CD14-positive monocyte (primary cell): ENCODE results near the gene GATD1. TPM values are rescaled to one million over a fixed set of nuclear protein-coding genes. Genes with fewer than 3 reads are reported as not detected.

Source experiments
- DNase-seq, 3 donors: peaks; one replicate each; pipeline ENCODE4 v3.0.0-alpha.2; 2011 to 2022
- H2AFZ ChIP-seq: 2 replicates; pipeline ENCODE4 v1.6.0; 2012; ENCODE audit warnings: mild to moderate bottlenecking, low read depth, low read length, inconsistent platforms; ENCODE audit not compliant: insufficient read depth, poor library complexity, severe bottlenecking
- H3K27ac ChIP-seq, 2 donors: 1 replicate in 1 of 2; 2 replicates in 1 of 2; pipeline ENCODE4 v1.5.1; 2012 to 2013; ENCODE audit warnings: low read length in 2 of 2, control low read depth in 1 of 2, inconsistent platforms in 1 of 2, low read depth in 1 of 2, mild to moderate bottlenecking in 1 of 2
- H3K27me3 ChIP-seq, 2 donors: one replicate each; pipeline versions ENCODE4 v1.6.0 to v1.6.1; 2011 to 2013; ENCODE audit warnings: low read length in 2 of 2; ENCODE audit not compliant: control insufficient read depth in 2 of 2, insufficient read depth in 2 of 2
- H3K36me3 ChIP-seq, 2 donors: replicated peaks in 1 of 2; 1 replicate in 1 of 2; 2 replicates in 1 of 2; pipeline versions ENCODE4 v1.5.1 to v1.6.1; 2012 to 2013; ENCODE audit warnings: low read length in 2 of 2, control low read depth in 1 of 2, inconsistent platforms in 1 of 2, mild to moderate bottlenecking in 1 of 2; ENCODE audit not compliant: insufficient read depth in 2 of 2, control insufficient read depth in 1 of 2
- H3K4me1 ChIP-seq, 2 donors: 1 replicate in 1 of 2; 2 replicates in 1 of 2; pipeline versions ENCODE4 v1.5.1 to v1.6.1; 2012 to 2013; ENCODE audit warnings: low read length in 2 of 2, control low read depth in 1 of 2, inconsistent platforms in 1 of 2, mild to moderate bottlenecking in 1 of 2, moderate library complexity in 1 of 2; ENCODE audit not compliant: insufficient read depth in 2 of 2, control insufficient read depth in 1 of 2
- H3K4me2 ChIP-seq: replicated peaks from 2 replicates; pipeline ENCODE3; 2012; ENCODE audit warnings: low read length, moderate library complexity, mild to moderate bottlenecking; ENCODE audit not compliant: poor library complexity, severe bottlenecking; ENCODE audit errors: extremely low read depth
- H3K4me3 ChIP-seq, 3 experiments: fragments of 200-600 bp in 1 of 3; sonication (generic) in 1 of 3; replicated peaks in 1 of 3; 1 replicate in 2 of 3; 2 replicates in 1 of 3; pipeline ENCODE4 v1.5.1; 2011 to 2013; ENCODE audit warnings: low read length in 3 of 3, mild to moderate bottlenecking in 3 of 3, control low read depth in 2 of 3, low read depth in 2 of 3, inconsistent platforms in 1 of 3, moderate library complexity in 1 of 3
- H3K79me2 ChIP-seq: 2 replicates; pipeline ENCODE4 v1.6.0; 2012; ENCODE audit warnings: mild to moderate bottlenecking, control low read depth, inconsistent platforms, low read length, moderate library complexity; ENCODE audit not compliant: insufficient read depth
- H3K9ac ChIP-seq: 2 replicates; pipeline ENCODE4 v1.6.0; 2017; ENCODE audit warnings: low read length, mild to moderate bottlenecking; ENCODE audit not compliant: insufficient read depth, poor library complexity, severe bottlenecking
- H3K9me3 ChIP-seq, 2 donors: replicated peaks in 1 of 2; 1 replicate in 1 of 2; 2 replicates in 1 of 2; pipeline versions ENCODE4 v1.5.1 to v1.6.1; 2012 to 2013; ENCODE audit warnings: low read length in 2 of 2, control low read depth in 1 of 2; ENCODE audit not compliant: control insufficient read depth in 1 of 2, insufficient read depth in 1 of 2
- H4K20me1 ChIP-seq: 2 replicates; pipeline ENCODE4 v1.6.0; 2012; ENCODE audit warnings: mild to moderate bottlenecking, low read length, control low read depth, moderate library complexity; ENCODE audit not compliant: insufficient read depth
- H3K27ac Mint-ChIP-seq, 7 donors: one replicate each; pipeline ENCODE4 v1.8.0; 2020; ENCODE audit warnings: mild to moderate bottlenecking in 7 of 7, mixed read lengths in 7 of 7, moderate library complexity in 6 of 7, inconsistent platforms in 2 of 7
- H3K27me3 Mint-ChIP-seq, 3 donors: one replicate each; pipeline ENCODE4 v1.8.0; 2021 to 2022; ENCODE audit warnings: low read depth in 3 of 3, mild to moderate bottlenecking in 3 of 3, mixed read lengths in 3 of 3, moderate library complexity in 3 of 3, inconsistent platforms in 1 of 3
- H3K36me3 Mint-ChIP-seq, 2 donors: one replicate each; pipeline ENCODE4 v1.8.0; 2020; ENCODE audit warnings: mixed read lengths in 2 of 2, inconsistent platforms in 1 of 2, mild to moderate bottlenecking in 1 of 2
- H3K4me1 Mint-ChIP-seq: one replicate; pipeline ENCODE4 v1.8.0; 2020; ENCODE audit warnings: mild to moderate bottlenecking, mixed read lengths
- H3K4me3 Mint-ChIP-seq, 2 donors: one replicate each; pipeline ENCODE4 v1.8.0; 2020; ENCODE audit warnings: mild to moderate bottlenecking in 2 of 2, mixed read lengths in 2 of 2, moderate library complexity in 1 of 2
- H3K9me3 Mint-ChIP-seq, 7 donors: one replicate each; pipeline ENCODE4 v1.8.0; 2020 to 2022; ENCODE audit warnings: mixed read lengths in 7 of 7, mild to moderate bottlenecking in 6 of 7, moderate library complexity in 6 of 7, inconsistent platforms in 2 of 7
- CTCF ChIP-seq: fragments of 200-600 bp; IDR thresholded peaks from one replicate; pipeline ENCODE4 v1.8.0; 2022; ENCODE audit warnings: antibody characterized with exemption, mild to moderate bottlenecking
- WGBS: methylation state at CpG from one replicate; pipeline ENCODE4 v1.1.5; 2013; ENCODE audit warnings: missing lambda C conversion rate; ENCODE audit not compliant: insufficient coverage; 5-methylcytosine and 5-hydroxymethylcytosine counted together
- intact Hi-C, 2 donors: fragments of 100-400 bp; cut with micrococcal nuclease; formaldehyde crosslinking; loops; one replicate each; pipeline versions ENCODE4 v1.15.0 to v1.15.1; 2023
- polyA plus RNA-seq, 3 donors: library from polyadenylated mRNA; depleted of rRNA in 1 of 3; unstranded in 2 of 3; stranded (reverse) in 1 of 3; fragments of 300-500 nt in 2 of 3; fragments of >200 nt in 1 of 3; fragmentation: Illumina TruSeq in 2 of 3; gene quantifications; 1 replicate in 2 of 3; 2 replicates in 1 of 3; pipeline ENCODE4 v1.2.3, GENCODE V29; 2012 to 2021

GATD1 gene
- polyA plus RNA-seq, 3 donors, result 4.5 to 45.6 (median 4.6) TPM

- Mint-ChIP-seq H3K27ac (no peak overlapping the region), H3K27me3 (no peaks in the 10 kb centered on the region), H3K9me3 (peaks cover 0 to 2% (median 0%) of the 10 kb centered on the region in 7 donors), H3K4me1 (peaks cover 9% of the 10 kb centered on the region), H3K36me3 (peaks cover 50 to 74% of the 10 kb centered on the region in 2 donors), H3K4me3 (no peak overlapping the region)
- no peak overlapping the region for H3K4me2 ChIP-seq
- H4K20me1 ChIP-seq, result peaks cover 82% of the 10 kb centered on the region
- no peaks in the 10 kb centered on the region for H3K4me1 ChIP-seq
- no peak overlapping the region for H2AFZ ChIP-seq
- H3K27me3 ChIP-seq, result no peaks in the 10 kb centered on the region
- H3K9me3 ChIP-seq, result no peaks in the 10 kb centered on the region
- WGBS, result 92% methylated on average over 15 of the region's 18 CpGs
- peaks cover 19% of the 10 kb centered on the region for H3K79me2 ChIP-seq
- H3K27ac ChIP-seq, result peak overlapping the region in 1 of 2 donors; percentile 26
- no peak for TF ChIP-seq CTCF
- DNase-seq, result no peak
- H3K9ac ChIP-seq, result no peak overlapping the region
- peaks cover 55 to 78% of the 10 kb centered on the region in 2 donors for H3K36me3 ChIP-seq
- intact Hi-C loops, result loop anchor here in 1 of 2 donors (2.0 kb wide), 1 partner anchor 102 kb away; no protein-coding TSS in a partner anchor
- no peak overlapping the region for H3K4me3 ChIP-seq
Measured at GRCh38 chr11:764322-765024, 12.8 kb downstream of the GATD1 start.

GRCh38 chr11:763549-764321 lies 13.6 kb downstream of the GATD1 start:
- 84% methylated on average over 14 of the region's 22 CpGs for WGBS
- H3K4me3 Mint-ChIP-seq, result no peak overlapping the region
- Histone ChIP-seq H2AFZ (no peak overlapping the region), H3K9me3 (no peaks in the 10 kb centered on the region), H3K79me2 (peaks cover 22% of the 10 kb centered on the region), H3K4me3 (no peak overlapping the region), H3K27me3 (no peaks in the 10 kb centered on the region), H3K27ac (peak overlapping the region in 1 of 2 donors; percentile 26), H3K9ac (no peak overlapping the region), H3K4me2 (no peak overlapping the region), H4K20me1 (peaks cover 90% of the 10 kb centered on the region), H3K4me1 (no peaks in the 10 kb centered on the region), H3K36me3 (peaks cover 63 to 86% of the 10 kb centered on the region in 2 donors)
- intact Hi-C loops, result loop anchor here in 1 of 2 donors (2.0 kb wide), 1 partner anchor 101 kb away; no protein-coding TSS in a partner anchor
- peak overlapping the region in 3 of 7 donors; percentile 20 to 70 (median 52) for H3K27ac Mint-ChIP-seq
- H3K27me3 Mint-ChIP-seq, result no peaks in the 10 kb centered on the region
- H3K36me3 Mint-ChIP-seq, result peaks cover 56 to 74% of the 10 kb centered on the region in 2 donors
- H3K9me3 Mint-ChIP-seq, result peaks cover 0 to 2% (median 0%) of the 10 kb centered on the region in 7 donors
- DNase-seq, result no peak
- TF ChIP-seq CTCF, result no peak
- H3K4me1 Mint-ChIP-seq, result peaks cover 9% of the 10 kb centered on the region
